Neural crest cell (in vitro differentiated cells): Measurements from ENCODE around the gene CKMT2. TPM values are rescaled to one million over a fixed set of nuclear protein-coding genes. Genes with fewer than 3 reads are reported as not detected.

Experiments used
- DNase-seq: peaks from one replicate; pipeline ENCODE4 v3.0.0; 2021; ENCODE audit warnings: low read depth, mixed read lengths, low spot score
- H3K27ac Mint-ChIP-seq: one replicate; pipeline ENCODE4 v1.8.0; 2021; ENCODE audit warnings: mild to moderate bottlenecking, mixed read lengths; ENCODE audit not compliant: unreplicated experiment
- H3K27me3 Mint-ChIP-seq: 2 replicates; pipeline ENCODE4 v1.8.0; 2021; ENCODE audit warnings: low read depth, mild to moderate bottlenecking, mixed read lengths
- H3K36me3 Mint-ChIP-seq: 2 replicates; pipeline ENCODE4 v1.8.0; 2021; ENCODE audit warnings: low read depth, mild to moderate bottlenecking, mixed read lengths
- H3K4me1 Mint-ChIP-seq: 2 replicates; pipeline ENCODE4 v1.8.0; 2021; ENCODE audit warnings: mixed read lengths
- H3K4me3 Mint-ChIP-seq: one replicate; pipeline ENCODE4 v1.8.0; 2021; ENCODE audit warnings: mild to moderate bottlenecking, mixed read lengths
- H3K9me3 Mint-ChIP-seq: 2 replicates; pipeline ENCODE4 v1.8.0; 2021; ENCODE audit warnings: mixed read lengths
- total RNA-seq: library from RNA; stranded (reverse); gene quantifications from 2 replicates; pipeline ENCODE4 v1.2.1, GENCODE V29; 2021
- TF ChIP-seq, protein P1 (sequence below): fragments of 200-600 bp; sonication (generic); conservative IDR thresholded peaks from 2 replicates; pipeline ENCODE4 v1.5.0; 2021; ENCODE audit warnings: antibody characterized with exemption, mild to moderate bottlenecking

The CKMT2 gene
- total RNA-seq, 1 donor from 2014 or later: not detected

DNA sequence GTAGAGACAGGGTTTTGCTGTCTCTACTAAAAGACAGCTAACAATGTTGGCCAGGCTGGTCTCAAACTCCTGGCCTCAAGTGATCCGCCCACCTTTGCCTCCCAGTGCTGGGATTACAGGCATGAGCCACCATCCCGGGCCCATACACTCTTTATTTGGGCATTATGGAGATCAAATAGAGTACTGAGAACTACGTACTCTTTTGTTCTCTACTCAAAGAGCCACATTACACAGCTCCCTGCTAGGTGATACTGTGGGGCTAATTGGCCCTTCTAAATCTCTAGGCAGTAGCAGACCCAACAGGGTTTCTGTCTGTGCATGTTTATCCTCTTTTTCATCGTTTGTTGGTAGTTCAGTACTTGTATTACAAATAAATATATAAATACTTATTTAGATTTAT lies 16.1 kb downstream of the CKMT2 start:
- H3K4me3 Mint-ChIP-seq: no peak overlapping the region
- H3K27me3 Mint-ChIP-seq: no peaks in the 10 kb centered on the region
- TF ChIP-seq, protein P1, sequence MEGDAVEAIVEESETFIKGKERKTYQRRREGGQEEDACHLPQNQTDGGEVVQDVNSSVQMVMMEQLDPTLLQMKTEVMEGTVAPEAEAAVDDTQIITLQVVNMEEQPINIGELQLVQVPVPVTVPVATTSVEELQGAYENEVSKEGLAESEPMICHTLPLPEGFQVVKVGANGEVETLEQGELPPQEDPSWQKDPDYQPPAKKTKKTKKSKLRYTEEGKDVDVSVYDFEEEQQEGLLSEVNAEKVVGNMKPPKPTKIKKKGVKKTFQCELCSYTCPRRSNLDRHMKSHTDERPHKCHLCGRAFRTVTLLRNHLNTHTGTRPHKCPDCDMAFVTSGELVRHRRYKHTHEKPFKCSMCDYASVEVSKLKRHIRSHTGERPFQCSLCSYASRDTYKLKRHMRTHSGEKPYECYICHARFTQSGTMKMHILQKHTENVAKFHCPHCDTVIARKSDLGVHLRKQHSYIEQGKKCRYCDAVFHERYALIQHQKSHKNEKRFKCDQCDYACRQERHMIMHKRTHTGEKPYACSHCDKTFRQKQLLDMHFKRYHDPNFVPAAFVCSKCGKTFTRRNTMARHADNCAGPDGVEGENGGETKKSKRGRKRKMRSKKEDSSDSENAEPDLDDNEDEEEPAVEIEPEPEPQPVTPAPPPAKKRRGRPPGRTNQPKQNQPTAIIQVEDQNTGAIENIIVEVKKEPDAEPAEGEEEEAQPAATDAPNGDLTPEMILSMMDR: no peak
- peaks cover 11% of the 10 kb centered on the region for H3K4me1 Mint-ChIP-seq
- H3K9me3 Mint-ChIP-seq: peaks cover 4% of the 10 kb centered on the region
- DNase-seq: no peak
- peaks cover 18% of the 10 kb centered on the region for H3K36me3 Mint-ChIP-seq
- H3K27ac Mint-ChIP-seq: no peak overlapping the region

GRCh38 chr5:81250004-81250403 lies 16.9 kb downstream of the CKMT2 start:
- Mint-ChIP-seq H3K27ac (no peak overlapping the region), H3K36me3 (peaks cover 18% of the 10 kb centered on the region), H3K9me3 (peaks cover 4% of the 10 kb centered on the region), H3K4me3 (no peak overlapping the region), H3K4me1 (peaks cover 11% of the 10 kb centered on the region), H3K27me3 (no peaks in the 10 kb centered on the region)
- DNase-seq: no peak
- TF ChIP-seq, protein P1: no peak

DNA sequence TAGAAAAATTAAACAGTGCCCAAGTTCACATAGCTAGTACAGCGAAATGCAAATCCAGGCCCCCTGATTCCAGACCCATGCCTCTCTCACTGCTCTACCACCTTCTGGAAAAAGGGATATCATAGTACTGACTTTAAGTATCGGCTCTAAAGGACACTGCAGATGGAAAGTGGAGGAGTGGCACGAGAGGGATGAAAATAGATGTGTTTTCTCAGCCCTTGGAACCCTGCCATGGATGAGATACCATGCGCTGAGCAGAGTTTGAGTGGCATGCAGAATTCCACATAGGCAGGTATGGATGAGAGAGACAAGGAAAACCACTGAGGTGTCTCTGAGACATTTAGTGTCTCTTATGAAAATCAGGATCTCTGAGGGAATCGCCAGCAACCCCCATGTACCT lies 18.8 kb downstream of the CKMT2 start:
- H3K4me3 Mint-ChIP-seq: no peak overlapping the region
- no peaks in the 10 kb centered on the region for H3K27me3 Mint-ChIP-seq
- TF ChIP-seq, protein P1: no peak
- no peak for DNase-seq
- no peak overlapping the region for H3K27ac Mint-ChIP-seq
- H3K9me3 Mint-ChIP-seq: peaks cover 4% of the 10 kb centered on the region
- H3K36me3 Mint-ChIP-seq: peaks cover 18% of the 10 kb centered on the region
- peaks cover 11% of the 10 kb centered on the region for H3K4me1 Mint-ChIP-seq

DNA sequence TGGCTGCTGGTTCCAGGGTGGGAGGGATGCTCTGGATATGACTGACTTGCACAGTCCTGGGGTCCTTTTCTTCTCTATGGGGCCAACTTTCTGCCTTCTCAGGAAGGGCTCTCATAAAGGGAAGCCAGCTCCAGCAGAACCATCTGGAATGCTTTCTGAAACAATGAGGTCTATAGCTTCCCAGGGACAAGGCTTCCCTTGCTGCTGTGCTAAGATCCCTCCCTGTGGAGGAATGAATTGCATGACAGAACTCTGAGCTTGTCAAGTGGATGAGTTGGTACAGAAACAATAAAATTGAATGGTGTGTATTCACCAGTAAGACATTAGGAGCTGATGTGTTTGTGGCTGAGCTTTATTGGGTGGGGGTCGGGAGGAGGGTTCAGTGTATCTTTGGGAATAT lies 19.8 kb downstream of the CKMT2 start:
- TF ChIP-seq, protein P1: no peak

GRCh38 chr5:81253875-81254274 lies 20.8 kb downstream of the CKMT2 start:
- DNase-seq: no peak
- Mint-ChIP-seq H3K4me3 (no peak overlapping the region), H3K36me3 (peaks cover 18% of the 10 kb centered on the region), H3K27me3 (no peaks in the 10 kb centered on the region), H3K27ac (no peak overlapping the region), H3K4me1 (no peaks in the 10 kb centered on the region), H3K9me3 (peaks cover 4% of the 10 kb centered on the region)
- TF ChIP-seq, protein P1: no peak

More for the DNA sequence above, 19.8 kb downstream of the CKMT2 start:
- no peak overlapping the region for H3K27ac Mint-ChIP-seq
- H3K9me3 Mint-ChIP-seq: peaks cover 4% of the 10 kb centered on the region
- H3K27me3 Mint-ChIP-seq: no peaks in the 10 kb centered on the region
- no peak for DNase-seq
- H3K4me1 Mint-ChIP-seq: peaks cover 6% of the 10 kb centered on the region
- H3K4me3 Mint-ChIP-seq: no peak overlapping the region
- peaks cover 18% of the 10 kb centered on the region for H3K36me3 Mint-ChIP-seq
